Endometrium (tissue), 2 donors: ENCODE results near the gene ADD1.
"Not testable (repeated sequence)": the region's sequence is repeated elsewhere in the genome, so short reads cannot be mapped to it uniquely, and the experiment has no call there.

Experiments
- FAIRE-seq: peaks from 2 replicates; lab custom pipeline; 2012; peaks lifted over from hg19 to GRCh38; lab: Jason Lieb, UNC
- donor health status: control.
- donor health status: control.

The ADD1 gene

DNA sequence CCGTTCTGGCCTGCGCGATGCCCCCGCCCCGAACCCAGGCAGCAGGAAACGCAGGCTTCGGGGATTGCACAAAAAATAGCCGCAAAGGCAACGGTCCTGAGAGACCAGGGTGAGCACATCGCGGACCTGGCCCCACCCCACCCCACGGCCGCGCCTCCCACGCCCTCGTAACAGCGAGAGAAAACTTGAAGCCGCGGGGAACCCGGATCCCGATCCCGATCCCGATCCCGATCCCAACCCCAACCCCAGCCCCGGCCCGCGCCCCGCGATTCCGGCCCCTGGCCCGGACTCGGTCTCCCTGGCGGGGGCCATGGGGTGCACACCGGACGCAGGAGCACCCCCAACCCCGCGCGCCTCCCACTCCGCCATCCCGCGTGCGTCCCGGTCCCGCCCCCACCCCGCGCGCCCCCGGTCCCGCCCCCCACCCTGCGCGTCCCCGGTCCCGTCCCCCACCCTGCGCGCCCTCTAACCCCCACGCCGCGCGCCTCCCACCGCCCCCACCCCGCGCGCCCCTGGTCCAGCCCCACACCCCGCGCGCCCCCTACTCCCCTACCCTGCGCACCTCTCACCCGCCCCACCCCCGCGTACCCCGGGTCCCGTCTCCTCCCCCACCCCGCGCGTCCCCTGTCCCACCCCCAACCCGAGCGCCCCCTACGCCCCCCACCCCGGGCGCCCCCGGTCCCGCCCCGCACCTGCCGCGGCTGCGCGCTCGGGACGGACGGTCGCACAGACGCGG is 90.6 kb downstream of the ADD1 start:
- FAIRE-seq = no peak

- no peak for FAIRE-seq
These were observed 91.4 kb downstream of the ADD1 start for GRCh38 chr4:2934813-2935761.

GRCh38 chr4:2935762-2936743 is 92.4 kb downstream of the ADD1 start:
- FAIRE-seq = no peak

DNA sequence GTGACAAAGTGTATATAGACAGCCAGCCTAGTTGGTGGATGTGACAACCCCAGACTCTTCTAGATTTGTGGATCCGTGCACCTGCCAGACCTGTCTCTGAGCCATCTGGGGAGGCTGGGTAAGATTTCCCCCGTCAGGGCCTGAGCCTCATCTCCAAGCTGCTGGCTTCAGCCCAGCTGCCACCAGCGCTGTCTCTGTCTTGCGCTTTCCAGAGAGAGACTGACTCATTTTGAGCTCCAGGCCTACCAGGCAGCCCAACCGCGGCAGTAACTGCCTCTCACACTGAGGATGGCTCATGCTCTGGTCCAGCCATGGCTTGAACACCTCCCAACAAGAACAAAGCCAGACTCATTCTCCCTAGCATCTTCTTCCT is 93.1 kb downstream of the ADD1 start:
- FAIRE-seq = no peak

DNA sequence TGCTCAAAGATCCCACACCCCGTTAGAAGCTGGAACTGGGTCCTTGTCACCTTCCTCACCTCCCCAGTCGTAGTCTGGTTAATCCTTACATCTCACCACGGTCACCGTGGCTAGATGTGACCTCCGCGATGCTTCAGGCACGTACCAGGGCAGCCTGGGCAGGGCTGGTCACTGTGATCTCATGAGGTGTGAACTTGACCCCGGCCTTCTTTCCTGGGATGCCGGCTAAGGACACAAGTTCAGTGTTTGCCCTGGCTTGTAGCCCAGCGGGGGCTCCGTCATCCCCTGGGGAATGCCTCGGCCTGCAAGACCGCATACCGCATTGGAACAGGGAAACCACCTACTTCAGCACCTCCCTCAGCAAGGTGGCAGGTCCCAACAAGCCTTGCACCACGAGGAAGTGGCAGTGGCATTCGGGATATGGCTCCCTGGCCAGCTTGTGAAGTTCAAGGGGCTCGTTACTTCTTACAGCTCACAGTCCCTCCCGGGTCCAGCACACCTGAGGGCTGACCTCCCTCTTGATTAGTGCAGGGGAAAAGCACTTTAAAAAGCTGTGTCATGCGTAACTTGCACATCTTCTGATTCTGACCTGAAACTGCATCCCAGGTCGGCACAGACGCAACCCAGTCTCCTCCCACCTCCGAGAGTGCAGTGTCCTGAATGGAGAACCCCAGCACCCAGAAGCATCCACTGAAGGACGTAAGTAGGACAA is 93.7 kb downstream of the ADD1 start:
- no peak for FAIRE-seq

DNA sequence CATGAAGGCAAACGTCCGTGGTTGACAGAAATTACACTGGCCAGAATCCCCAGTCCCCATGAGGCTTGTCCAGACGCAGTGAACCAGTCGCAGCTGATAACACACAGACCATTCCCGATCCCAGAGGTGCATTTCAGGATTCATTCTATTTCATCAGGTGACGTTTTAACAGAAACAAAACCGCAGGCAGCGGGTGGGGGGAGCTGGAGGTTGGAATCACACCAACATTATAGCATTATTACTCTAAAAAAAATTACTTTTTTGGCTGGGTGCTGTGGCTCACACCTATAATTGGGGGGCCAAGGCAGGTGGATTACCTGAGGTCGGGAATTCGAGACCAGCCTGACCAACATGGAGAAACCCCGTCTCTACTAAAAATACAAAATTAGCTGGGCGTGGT is 94.3 kb downstream of the ADD1 start:
- no peak for FAIRE-seq

GRCh38 chr4:2938411-2938810 is 94.8 kb downstream of the ADD1 start:
- FAIRE-seq = not testable (repeated sequence)

DNA sequence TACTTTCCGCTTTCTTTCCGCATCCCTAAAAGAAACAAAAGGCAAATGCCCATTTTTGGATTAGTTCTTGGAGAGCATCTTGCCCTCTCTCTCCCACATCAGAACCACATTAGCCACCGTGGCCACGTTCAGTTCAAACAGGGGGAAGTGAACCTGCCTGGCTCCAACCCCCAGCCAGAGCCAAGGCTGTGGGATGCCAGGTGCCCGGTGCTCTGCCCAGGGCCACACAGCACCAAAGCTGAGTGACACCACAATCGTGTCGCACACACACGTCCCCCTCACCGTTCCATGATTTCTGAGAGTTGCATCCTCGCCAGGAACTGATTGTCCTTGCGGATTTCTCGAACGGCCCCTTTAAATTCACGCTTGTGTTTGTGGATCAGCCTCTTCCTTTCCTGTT is 95.3 kb downstream of the ADD1 start:
- no peak for FAIRE-seq

GRCh38 chr4:2939383-2940243 is 96.0 kb downstream of the ADD1 start:
- FAIRE-seq = no peak

- no peak for FAIRE-seq
These were observed 96.9 kb downstream of the ADD1 start for GRCh38 chr4:2940267-2941137.

DNA sequence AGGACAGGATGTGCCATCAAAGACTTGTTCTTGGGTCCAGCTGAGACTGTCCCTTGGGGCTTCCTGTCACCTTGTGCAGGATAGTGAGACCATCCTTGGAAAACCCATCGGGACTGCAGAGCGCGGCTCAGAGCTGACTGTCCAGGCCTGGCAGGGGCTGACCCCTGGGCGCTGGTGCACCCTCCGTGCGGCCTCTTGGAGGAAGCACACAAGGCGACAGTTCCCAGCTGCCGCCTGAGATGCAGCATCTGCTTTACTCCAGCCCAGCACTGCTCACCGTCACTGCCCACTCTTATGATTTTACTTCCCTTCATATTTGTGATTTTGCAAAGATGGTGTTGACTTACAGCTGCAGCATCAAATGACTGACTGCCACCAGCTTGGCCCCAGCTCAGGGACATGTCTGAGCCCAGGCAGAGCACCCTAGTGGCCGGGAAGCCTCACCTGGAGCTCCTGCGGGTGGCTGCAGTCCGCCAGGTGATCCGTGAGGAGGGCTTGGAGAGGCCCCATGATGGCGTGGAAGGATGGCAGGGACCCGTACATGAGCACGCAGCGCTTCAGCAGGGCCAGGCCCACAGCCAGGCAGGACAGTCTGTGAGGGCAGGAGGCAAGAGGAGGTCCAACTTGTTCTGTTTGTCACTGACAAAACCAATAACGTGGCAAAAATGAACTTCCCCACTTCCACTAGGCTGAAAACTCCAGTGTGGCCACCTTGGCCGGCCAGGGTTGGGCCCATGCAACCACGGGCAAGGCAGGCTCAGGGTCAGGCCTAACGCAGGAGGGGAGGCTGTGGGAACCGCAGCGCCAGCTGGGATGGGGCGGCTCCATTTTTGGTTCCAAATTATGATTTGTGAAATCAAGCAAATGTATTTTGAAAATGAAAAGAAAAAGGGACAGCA is 97.7 kb downstream of the ADD1 start:
- FAIRE-seq = no peak

DNA sequence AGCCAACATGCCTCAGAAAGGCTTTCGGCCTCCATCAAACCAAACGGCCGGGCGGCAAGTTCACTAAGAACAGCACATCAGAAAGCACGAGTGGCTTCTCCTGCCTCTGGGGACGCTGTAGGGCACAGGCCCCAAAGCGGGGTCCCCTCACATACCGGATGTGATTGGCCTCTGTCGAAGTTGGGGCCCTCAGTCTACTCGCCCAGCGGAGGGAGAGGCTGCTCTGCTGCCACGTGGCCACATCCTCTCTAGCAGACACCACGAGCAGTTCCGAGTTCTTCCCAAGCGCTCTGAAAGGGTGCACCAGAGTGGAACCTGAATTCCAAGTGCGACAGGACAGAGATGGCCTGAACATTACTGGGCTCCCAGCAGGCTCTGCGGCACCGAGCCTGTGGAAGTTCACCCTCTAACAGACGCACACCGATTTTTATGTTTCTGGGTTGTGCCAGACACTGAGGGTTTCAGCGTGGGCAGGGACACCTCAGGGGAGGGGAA is 98.4 kb downstream of the ADD1 start:
- FAIRE-seq = no peak

- no peak for FAIRE-seq
These were observed 99.1 kb downstream of the ADD1 start for GRCh38 chr4:2942532-2943363.

DNA sequence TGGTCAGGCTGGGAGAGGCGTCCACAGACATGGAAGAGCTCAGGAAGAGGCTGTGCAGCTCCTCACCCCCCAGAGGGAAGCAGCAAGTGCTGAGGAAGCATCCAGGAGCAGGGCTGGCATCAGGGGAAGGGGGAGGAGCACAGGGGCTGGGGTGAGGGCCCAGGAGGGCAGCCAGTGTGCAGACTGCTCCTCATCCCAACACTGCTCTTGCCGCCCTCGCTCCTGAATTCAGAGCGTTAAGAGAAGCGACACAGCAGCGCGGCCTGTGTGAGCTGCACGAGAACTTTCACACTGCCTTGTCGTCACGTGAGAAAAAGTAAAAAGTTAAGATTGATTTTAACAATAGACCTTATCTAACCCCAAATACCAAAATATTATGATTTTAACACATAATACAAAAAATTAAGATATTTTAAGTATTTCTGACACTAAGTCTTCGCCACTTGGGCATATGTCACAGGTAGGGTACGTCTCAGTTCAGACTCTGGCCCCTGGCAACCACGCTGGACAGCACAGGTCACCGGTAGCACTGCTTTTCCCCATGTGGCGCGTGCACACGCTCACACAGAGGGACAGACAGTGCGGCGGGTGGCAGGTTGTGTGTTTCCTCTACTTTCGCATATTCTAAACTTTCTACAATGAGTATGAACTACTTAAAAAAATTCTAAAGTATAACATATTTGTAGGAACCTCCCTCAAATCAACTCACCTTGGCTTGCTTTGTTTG is 99.9 kb downstream of the ADD1 start:
- no peak for FAIRE-seq

GRCh38 chr4:2944091-2944482 is 100.4 kb downstream of the ADD1 start:
- FAIRE-seq = no peak
